Measurements from ENCODE around the gene LYSET. TPM values are rescaled to one million over a fixed set of nuclear protein-coding genes. Genes with fewer than 3 reads are reported as not detected.
"Not testable (repeated sequence)": the region's sequence is repeated elsewhere in the genome, so short reads cannot be mapped to it uniquely, and the experiment has no call there.

LYSET gene
- total RNA-seq, 2 experiments from 2014 or later = 5.8 TPM

DNA sequence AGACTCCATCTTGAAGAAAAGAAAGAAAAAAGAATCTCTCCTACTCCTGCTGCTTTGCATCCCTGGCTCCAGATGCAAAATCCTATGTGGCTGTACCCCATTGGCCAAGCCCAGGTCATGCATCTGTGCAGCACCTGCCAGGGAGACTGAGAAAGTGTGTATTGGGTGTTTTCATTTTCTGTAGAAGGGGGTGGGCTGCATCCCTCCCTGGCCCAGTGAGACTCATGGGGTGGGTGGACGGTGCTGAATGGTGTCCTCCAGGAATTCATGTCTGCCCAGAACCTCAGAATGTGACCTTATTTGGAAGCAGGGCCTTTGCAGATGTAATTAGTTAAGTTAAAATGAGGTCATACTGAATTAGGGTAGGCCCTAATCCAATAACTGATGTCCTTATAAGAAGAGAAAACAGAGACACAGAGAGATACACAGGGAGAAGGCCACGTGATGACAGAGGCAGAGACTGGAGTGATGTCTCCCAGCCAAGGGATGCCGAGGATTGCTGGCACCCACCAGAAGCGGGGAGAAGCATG lies 23.6 kb upstream of the LYSET start:
- Mint-ChIP-seq H3K27me3 (no peaks in the 10 kb centered on the region), H3K4me1 (ENCODE audit: low read depth) (no peaks in the 10 kb centered on the region), H3K27ac (no peak overlapping the region), H3K9me3 (no peaks in the 10 kb centered on the region), H3K4me3 (no peak overlapping the region), H3K36me3 (ENCODE audit: low read depth) (no peaks in the 10 kb centered on the region)
- no peak for DNase-seq
- Histone ChIP-seq H3K27ac (ENCODE audit: low read depth in 1 of 2, low read length in 2 of 2) (no peak overlapping the region), H3K36me3 (ENCODE audit: insufficient read depth, low read length) (no peaks in the 10 kb centered on the region), H3K27me3 (ENCODE audit: control insufficient read depth in 1 of 2, insufficient read depth in 2 of 2, low read length in 2 of 2) (no peaks in the 10 kb centered on the region), H3K4me1 (ENCODE audit: insufficient read depth, low read length) (no peaks in the 10 kb centered on the region), H3K4me3 (ENCODE audit: low read length) (no peak overlapping the region), H3K9me3 (ENCODE audit: control insufficient read depth in 1 of 2, insufficient read depth in 1 of 2, low read length in 2 of 2) (no peaks in the 10 kb centered on the region)
- intact Hi-C loops (cut with DNase I, micrococcal nuclease) = no loop called here
- no peak for ATAC-seq (ENCODE audit: poor library complexity)
- ChIA-PET CTCF (no interaction called here), POLR2A (no interaction called here)
- TF ChIP-seq, protein P1, sequence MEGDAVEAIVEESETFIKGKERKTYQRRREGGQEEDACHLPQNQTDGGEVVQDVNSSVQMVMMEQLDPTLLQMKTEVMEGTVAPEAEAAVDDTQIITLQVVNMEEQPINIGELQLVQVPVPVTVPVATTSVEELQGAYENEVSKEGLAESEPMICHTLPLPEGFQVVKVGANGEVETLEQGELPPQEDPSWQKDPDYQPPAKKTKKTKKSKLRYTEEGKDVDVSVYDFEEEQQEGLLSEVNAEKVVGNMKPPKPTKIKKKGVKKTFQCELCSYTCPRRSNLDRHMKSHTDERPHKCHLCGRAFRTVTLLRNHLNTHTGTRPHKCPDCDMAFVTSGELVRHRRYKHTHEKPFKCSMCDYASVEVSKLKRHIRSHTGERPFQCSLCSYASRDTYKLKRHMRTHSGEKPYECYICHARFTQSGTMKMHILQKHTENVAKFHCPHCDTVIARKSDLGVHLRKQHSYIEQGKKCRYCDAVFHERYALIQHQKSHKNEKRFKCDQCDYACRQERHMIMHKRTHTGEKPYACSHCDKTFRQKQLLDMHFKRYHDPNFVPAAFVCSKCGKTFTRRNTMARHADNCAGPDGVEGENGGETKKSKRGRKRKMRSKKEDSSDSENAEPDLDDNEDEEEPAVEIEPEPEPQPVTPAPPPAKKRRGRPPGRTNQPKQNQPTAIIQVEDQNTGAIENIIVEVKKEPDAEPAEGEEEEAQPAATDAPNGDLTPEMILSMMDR (IDR thresholded peaks at IDR 0.05) = no peak

DNA sequence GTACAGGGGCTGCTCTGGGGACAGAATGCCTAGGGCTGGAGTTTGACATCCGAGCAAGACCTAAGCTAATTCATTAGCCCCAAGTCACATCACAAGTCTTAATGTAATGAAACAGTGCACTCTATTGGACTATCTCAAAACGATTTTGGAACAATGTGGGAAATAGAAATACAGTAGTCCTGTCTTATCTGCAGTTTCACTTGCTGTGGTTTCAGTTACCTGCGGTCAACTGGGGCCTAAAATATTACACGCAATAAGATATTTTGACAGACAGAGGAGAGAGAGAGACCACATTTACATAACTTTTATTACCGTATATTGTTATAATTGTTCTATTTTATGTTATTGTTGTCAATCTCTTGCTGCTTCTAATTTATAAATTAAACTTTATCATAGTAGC lies 21.6 kb upstream of the LYSET start:
- TF ChIP-seq, protein P1 (IDR thresholded peaks at IDR 0.05) = no peak
- Mint-ChIP-seq H3K4me1 (ENCODE audit: low read depth) (no peaks in the 10 kb centered on the region), H3K4me3 (no peak overlapping the region), H3K27ac (no peak overlapping the region), H3K27me3 (no peaks in the 10 kb centered on the region), H3K9me3 (no peaks in the 10 kb centered on the region), H3K36me3 (ENCODE audit: low read depth) (no peaks in the 10 kb centered on the region)
- DNase-seq (no peak), ATAC-seq (ENCODE audit: poor library complexity) (no peak)
- intact Hi-C loops (cut with DNase I, micrococcal nuclease) = no loop called here
- POLR2A ChIA-PET = no interaction called here
- no peaks in the 10 kb centered on the region for H3K4me1 ChIP-seq (ENCODE audit: insufficient read depth, low read length)
- no peaks in the 10 kb centered on the region for H3K36me3 ChIP-seq (ENCODE audit: insufficient read depth, low read length)
- H3K27ac ChIP-seq (ENCODE audit: low read depth in 1 of 2, low read length in 2 of 2) = no peak overlapping the region
- H3K27me3 ChIP-seq (ENCODE audit: control insufficient read depth in 1 of 2, insufficient read depth in 2 of 2, low read length in 2 of 2) = no peaks in the 10 kb centered on the region
- no peaks in the 10 kb centered on the region for H3K9me3 ChIP-seq (ENCODE audit: control insufficient read depth in 1 of 2, insufficient read depth in 1 of 2, low read length in 2 of 2)
- no peak overlapping the region for H3K4me3 ChIP-seq (ENCODE audit: low read length)
- CTCF ChIA-PET = interaction anchor here (0.5 to 1.2 kb wide), 2 partner anchors 13 to 24 kb away, joined by 3 to 4 read pairs; no protein-coding TSS in a partner anchor

DNA sequence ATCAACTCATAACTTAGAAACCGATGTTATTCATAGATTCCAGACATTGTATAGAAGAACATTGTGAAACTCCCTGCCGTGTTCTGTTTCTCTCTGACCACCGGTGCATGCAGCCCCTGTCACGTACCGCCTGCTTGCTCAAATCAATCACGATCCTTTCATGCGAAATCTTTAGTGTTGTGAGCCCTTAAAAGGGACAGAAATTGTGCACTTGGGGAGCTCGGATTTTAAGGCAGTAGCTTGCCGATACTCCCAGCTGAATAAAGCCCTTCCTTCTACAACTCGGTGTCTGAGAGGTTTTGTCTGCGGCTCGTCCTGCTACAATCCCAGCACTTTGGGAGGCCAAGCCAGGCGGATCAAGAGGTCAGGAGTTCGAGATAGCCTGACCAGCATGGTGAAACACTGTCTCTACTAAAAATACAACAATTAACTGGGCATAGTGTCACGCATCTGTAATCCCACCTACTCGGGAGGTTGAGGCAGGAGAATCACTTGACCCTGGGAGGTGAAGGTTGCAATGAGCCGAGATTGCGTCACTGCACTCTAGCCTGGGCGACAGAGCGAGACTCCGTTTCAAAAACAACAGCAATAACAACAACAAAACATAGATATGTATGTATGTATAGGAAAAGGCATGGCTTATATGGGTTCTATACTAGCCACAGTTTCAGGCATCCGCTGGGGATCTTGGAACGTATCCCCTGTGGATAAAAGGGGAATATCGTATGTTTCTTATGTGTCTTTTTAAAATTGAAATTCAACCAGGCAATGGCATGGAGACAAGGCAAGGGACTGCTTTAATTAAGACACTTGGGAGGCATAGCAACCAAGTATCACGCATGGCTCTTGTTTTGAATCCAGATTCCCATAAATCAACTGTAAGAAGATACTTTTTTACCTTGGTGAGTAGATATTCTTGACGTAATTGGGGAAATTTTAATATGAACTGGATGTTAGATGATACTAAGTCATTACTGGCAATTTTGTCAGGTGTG lies 19.5 kb upstream of the LYSET start:
- H3K27ac Mint-ChIP-seq; H3K36me3 Mint-ChIP-seq (ENCODE audit: low read depth); H3K4me3 ChIP-seq (ENCODE audit: low read length); H3K27me3 ChIP-seq (ENCODE audit: control insufficient read depth in 1 of 2, insufficient read depth in 2 of 2, low read length in 2 of 2); H3K36me3 ChIP-seq (ENCODE audit: insufficient read depth, low read length); H3K9me3 Mint-ChIP-seq; ATAC-seq (ENCODE audit: poor library complexity); H3K4me1 ChIP-seq (ENCODE audit: insufficient read depth, low read length); H3K9me3 ChIP-seq (ENCODE audit: control insufficient read depth in 1 of 2, insufficient read depth in 1 of 2, low read length in 2 of 2); H3K27ac ChIP-seq (ENCODE audit: low read depth in 1 of 2, low read length in 2 of 2); POLR2A ChIA-PET; intact Hi-C loops (cut with DNase I, micrococcal nuclease); DNase-seq; CTCF ChIA-PET; H3K4me1 Mint-ChIP-seq (ENCODE audit: low read depth); H3K4me3 Mint-ChIP-seq; H3K27me3 Mint-ChIP-seq: not testable (repeated sequence)

DNA sequence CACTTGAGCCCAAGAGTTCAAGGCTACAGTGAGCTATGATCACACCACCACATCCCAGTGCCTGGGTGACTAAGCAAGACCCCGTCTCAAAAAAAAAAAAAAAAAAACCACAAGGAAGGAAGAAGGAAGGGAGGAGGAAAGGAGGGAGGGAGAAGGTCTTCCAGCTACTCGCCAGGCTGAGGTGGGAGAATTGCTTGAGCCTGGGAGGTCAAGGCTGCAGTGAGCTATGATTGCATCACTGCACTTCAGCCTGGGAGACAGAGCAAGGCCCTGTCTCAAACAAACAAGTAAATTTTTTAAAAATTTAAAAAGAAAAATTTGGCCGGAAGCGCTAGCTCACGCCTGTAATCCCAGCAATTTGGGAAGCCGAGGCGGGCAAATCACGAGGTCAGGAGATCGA lies 16.5 kb upstream of the LYSET start:
- H3K4me3 Mint-ChIP-seq; H3K4me1 ChIP-seq (ENCODE audit: insufficient read depth, low read length); H3K36me3 Mint-ChIP-seq (ENCODE audit: low read depth); H3K36me3 ChIP-seq (ENCODE audit: insufficient read depth, low read length); H3K27me3 ChIP-seq (ENCODE audit: control insufficient read depth in 1 of 2, insufficient read depth in 2 of 2, low read length in 2 of 2); H3K9me3 ChIP-seq (ENCODE audit: control insufficient read depth in 1 of 2, insufficient read depth in 1 of 2, low read length in 2 of 2); H3K9me3 Mint-ChIP-seq; DNase-seq; H3K27ac ChIP-seq (ENCODE audit: low read depth in 1 of 2, low read length in 2 of 2); CTCF ChIA-PET; H3K27me3 Mint-ChIP-seq; ATAC-seq (ENCODE audit: poor library complexity); H3K4me1 Mint-ChIP-seq (ENCODE audit: low read depth); H3K4me3 ChIP-seq (ENCODE audit: low read length); H3K27ac Mint-ChIP-seq; intact Hi-C loops (cut with DNase I, micrococcal nuclease); POLR2A ChIA-PET: not testable (repeated sequence)

DNA sequence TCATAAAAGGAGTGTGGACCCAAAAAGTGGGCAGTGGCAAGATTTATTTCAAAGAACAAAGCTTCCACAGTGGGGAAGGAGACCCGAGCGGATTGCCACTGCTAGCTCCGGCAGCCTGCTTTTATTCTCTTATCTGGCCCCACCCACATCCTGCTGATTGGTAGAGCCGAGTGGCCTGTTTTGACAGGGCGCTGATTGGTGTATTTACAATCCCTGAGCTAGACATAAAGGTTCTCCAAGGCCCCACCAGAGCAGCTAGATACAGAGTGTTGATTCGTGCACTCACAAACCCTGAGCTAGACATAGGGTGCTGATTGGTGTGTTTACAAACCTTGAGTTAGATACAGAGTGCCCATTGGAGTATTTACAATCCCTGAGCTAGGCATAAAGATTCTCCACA lies 15.5 kb upstream of the LYSET start:
- H3K4me3 Mint-ChIP-seq; ATAC-seq (ENCODE audit: poor library complexity); H3K27me3 Mint-ChIP-seq; CTCF ChIA-PET; DNase-seq; H3K4me1 Mint-ChIP-seq (ENCODE audit: low read depth); H3K36me3 Mint-ChIP-seq (ENCODE audit: low read depth); H3K27me3 ChIP-seq (ENCODE audit: control insufficient read depth in 1 of 2, insufficient read depth in 2 of 2, low read length in 2 of 2); H3K4me3 ChIP-seq (ENCODE audit: low read length); H3K27ac Mint-ChIP-seq; H3K9me3 Mint-ChIP-seq; H3K36me3 ChIP-seq (ENCODE audit: insufficient read depth, low read length); H3K9me3 ChIP-seq (ENCODE audit: control insufficient read depth in 1 of 2, insufficient read depth in 1 of 2, low read length in 2 of 2); intact Hi-C loops (cut with DNase I, micrococcal nuclease); H3K4me1 ChIP-seq (ENCODE audit: insufficient read depth, low read length); H3K27ac ChIP-seq (ENCODE audit: low read depth in 1 of 2, low read length in 2 of 2): not testable (repeated sequence)
- POLR2A ChIA-PET = interaction anchor here (0.5 to 0.7 kb wide), 2 partner anchors 12 to 483 kb away, joined by 3 read pairs; no protein-coding TSS in a partner anchor

All from CD4-positive, alpha-beta T cell (primary cell).